DND-41 (cell line): ENCODE measurements around the gene ALG9.

Experiments used
- ATAC-seq: fragments of 200-7000 bp; cut with Tn5 transposase; 3 replicates; pipeline ENCODE4 v1.9.1; 2021; ENCODE audit warnings: low read depth; ENCODE audit not compliant: insufficient read depth
- DNase-seq: peaks from one replicate; pipeline ENCODE4 v3.0.0-alpha.2; 2020
- H2AFZ ChIP-seq: 2 replicates; pipeline ENCODE4 v1.6.0; 2012; ENCODE audit warnings: low read depth, low read length
- H3K27ac ChIP-seq: 2 replicates; pipeline ENCODE4 v1.5.1; 2012; ENCODE audit warnings: low read length, inconsistent platforms
- H3K27me3 ChIP-seq: fragments of 200-600 bp; sonication (generic); 2 replicates; pipeline ENCODE4 v1.6.0; 2012; ENCODE audit warnings: low read length, mild to moderate bottlenecking, inconsistent platforms; ENCODE audit not compliant: insufficient read depth, poor library complexity
- H3K36me3 ChIP-seq: 2 replicates; pipeline ENCODE4 v1.5.1; 2012; ENCODE audit warnings: low read length, inconsistent platforms; ENCODE audit not compliant: insufficient read depth
- H3K4me1 ChIP-seq: 2 replicates; pipeline ENCODE4 v1.5.1; 2012; ENCODE audit warnings: mild to moderate bottlenecking, low read length; ENCODE audit not compliant: insufficient read depth
- H3K4me2 ChIP-seq: 2 replicates; pipeline ENCODE4 v1.6.0; 2012; ENCODE audit warnings: mild to moderate bottlenecking, moderate library complexity, low read length, inconsistent platforms; ENCODE audit not compliant: insufficient read depth
- H3K4me3 ChIP-seq, 2 experiments: fragments of 200-600 bp in 1 of 2; shearing (Covaris generic) in 1 of 2; 2 replicates each; pipeline ENCODE4 v1.5.1; 2012 to 2016; ENCODE audit warnings: inconsistent platforms in 2 of 2, low read length in 2 of 2, mild to moderate bottlenecking in 2 of 2, low read depth in 1 of 2, moderate library complexity in 1 of 2
- H3K79me2 ChIP-seq: 2 replicates; pipeline ENCODE4 v1.6.0; 2012; ENCODE audit warnings: low read length, inconsistent platforms; ENCODE audit not compliant: insufficient read depth
- H3K9ac ChIP-seq: 2 replicates; pipeline ENCODE4 v1.6.0; 2012; ENCODE audit warnings: low read depth, mild to moderate bottlenecking, inconsistent platforms, low read length, moderate library complexity
- H3K9me3 ChIP-seq: 2 replicates; pipeline ENCODE4 v1.5.1; 2012; ENCODE audit warnings: low read length, moderate library complexity, mild to moderate bottlenecking, inconsistent platforms; ENCODE audit not compliant: insufficient read depth, severe bottlenecking
- H4K20me1 ChIP-seq: 2 replicates; pipeline ENCODE4 v1.6.0; 2012; ENCODE audit warnings: low read length; ENCODE audit not compliant: insufficient read depth
- EZH2 ChIP-seq: IDR thresholded peaks from 3 replicates; pipeline ENCODE4 v1.6.1; 2012; ENCODE audit warnings: borderline replicate concordance, low read depth, mild to moderate bottlenecking, moderate library complexity, low read length, inconsistent platforms; ENCODE audit not compliant: severe bottlenecking
- TF ChIP-seq, protein P1 (sequence below): IDR thresholded peaks from 2 replicates; pipeline ENCODE4 v1.5.1; 2012; ENCODE audit warnings: borderline replicate concordance, low read length, moderate library complexity, mild to moderate bottlenecking; ENCODE audit not compliant: poor library complexity, severe bottlenecking; ENCODE audit errors: extremely low read depth

Gene ALG9

GRCh38 chr11:111761036-111761435 is 110.3 kb downstream of the ALG9 start:
- H3K4me2 ChIP-seq, result no peak overlapping the region
- H3K9me3 ChIP-seq, result no peaks in the 10 kb centered on the region
- peaks cover 19% of the 10 kb centered on the region; the same call in 1 of the 2 replicates for H4K20me1 ChIP-seq
- H3K4me1 ChIP-seq, result peaks cover 22% of the 10 kb centered on the region
- no peak for ATAC-seq
- no peak for DNase-seq
- TF ChIP-seq, protein P1, sequence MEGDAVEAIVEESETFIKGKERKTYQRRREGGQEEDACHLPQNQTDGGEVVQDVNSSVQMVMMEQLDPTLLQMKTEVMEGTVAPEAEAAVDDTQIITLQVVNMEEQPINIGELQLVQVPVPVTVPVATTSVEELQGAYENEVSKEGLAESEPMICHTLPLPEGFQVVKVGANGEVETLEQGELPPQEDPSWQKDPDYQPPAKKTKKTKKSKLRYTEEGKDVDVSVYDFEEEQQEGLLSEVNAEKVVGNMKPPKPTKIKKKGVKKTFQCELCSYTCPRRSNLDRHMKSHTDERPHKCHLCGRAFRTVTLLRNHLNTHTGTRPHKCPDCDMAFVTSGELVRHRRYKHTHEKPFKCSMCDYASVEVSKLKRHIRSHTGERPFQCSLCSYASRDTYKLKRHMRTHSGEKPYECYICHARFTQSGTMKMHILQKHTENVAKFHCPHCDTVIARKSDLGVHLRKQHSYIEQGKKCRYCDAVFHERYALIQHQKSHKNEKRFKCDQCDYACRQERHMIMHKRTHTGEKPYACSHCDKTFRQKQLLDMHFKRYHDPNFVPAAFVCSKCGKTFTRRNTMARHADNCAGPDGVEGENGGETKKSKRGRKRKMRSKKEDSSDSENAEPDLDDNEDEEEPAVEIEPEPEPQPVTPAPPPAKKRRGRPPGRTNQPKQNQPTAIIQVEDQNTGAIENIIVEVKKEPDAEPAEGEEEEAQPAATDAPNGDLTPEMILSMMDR, result no peak
- TF ChIP-seq EZH2, result no peak
- no peak overlapping the region for H2AFZ ChIP-seq
- H3K27ac ChIP-seq, result no peak overlapping the region
- H3K4me3 ChIP-seq, result no peak overlapping the region
- peaks cover 84% of the 10 kb centered on the region for H3K36me3 ChIP-seq
- peaks cover 42% of the 10 kb centered on the region for H3K79me2 ChIP-seq
- no peaks in the 10 kb centered on the region for H3K27me3 ChIP-seq
- no peak overlapping the region for H3K9ac ChIP-seq

DNA sequence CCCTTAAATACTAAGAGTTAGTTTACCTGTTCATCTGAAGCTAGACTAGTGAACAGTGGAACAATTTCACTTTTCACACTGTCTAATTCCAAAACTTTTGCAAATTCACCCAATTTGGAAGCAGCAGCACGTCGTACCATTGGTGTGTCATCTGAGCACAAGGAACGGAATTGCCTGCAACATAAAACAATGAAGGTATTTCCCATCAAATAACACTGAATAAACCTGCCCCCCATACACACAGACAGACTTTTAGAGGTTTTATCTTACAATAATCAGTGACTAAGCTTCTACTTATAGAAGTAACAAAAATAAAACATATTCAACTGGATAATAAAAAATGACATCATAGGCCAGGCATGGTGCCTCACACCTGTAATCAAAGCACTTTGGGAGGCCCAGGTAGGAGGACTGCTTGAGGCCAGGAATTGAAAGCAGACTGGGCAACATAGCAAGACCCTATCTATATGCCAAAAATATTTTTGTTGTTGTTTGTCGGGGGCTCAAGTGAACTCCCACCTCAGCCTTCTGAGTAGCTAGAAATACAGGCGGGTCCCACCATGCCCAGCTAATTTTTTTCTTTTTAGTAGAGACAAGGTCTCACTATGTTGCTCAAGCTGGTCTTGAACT is 111.5 kb downstream of the ALG9 start:
- H3K36me3 ChIP-seq, result peaks cover 89% of the 10 kb centered on the region
- H3K79me2 ChIP-seq, result peaks cover 30% of the 10 kb centered on the region

GRCh38 chr11:111759376-111759775 is 112.0 kb downstream of the ALG9 start:
- H3K79me2 ChIP-seq, result peaks cover 25% of the 10 kb centered on the region
- H3K4me1 ChIP-seq, result peaks cover 13% of the 10 kb centered on the region
- DNase-seq (no peak), ATAC-seq (no peak)
- TF ChIP-seq, protein P1, result no peak
- TF ChIP-seq EZH2, result no peak
- H4K20me1 ChIP-seq, result peaks cover 15% of the 10 kb centered on the region; the same call in 1 of the 2 replicates
- H3K36me3 ChIP-seq, result peaks cover 90% of the 10 kb centered on the region
- H3K4me2 ChIP-seq, result no peak overlapping the region
- no peak overlapping the region for H3K9ac ChIP-seq
- no peak overlapping the region for H2AFZ ChIP-seq
- no peak overlapping the region for H3K27ac ChIP-seq
- H3K9me3 ChIP-seq, result no peaks in the 10 kb centered on the region
- H3K4me3 ChIP-seq, result no peak overlapping the region
- H3K27me3 ChIP-seq, result no peaks in the 10 kb centered on the region

More for the DNA sequence above, 111.5 kb downstream of the ALG9 start:
- H3K9ac ChIP-seq, result no peak overlapping the region
- DNase-seq (no peak), ATAC-seq (no peak)
- no peaks in the 10 kb centered on the region for H3K27me3 ChIP-seq
- TF ChIP-seq EZH2, result no peak
- TF ChIP-seq, protein P1, result no peak
- H4K20me1 ChIP-seq, result peaks cover 19% of the 10 kb centered on the region; the same call in 1 of the 2 replicates
- no peak overlapping the region for H3K27ac ChIP-seq
- no peak overlapping the region for H3K4me3 ChIP-seq
- no peaks in the 10 kb centered on the region for H3K9me3 ChIP-seq
- peaks cover 18% of the 10 kb centered on the region for H3K4me1 ChIP-seq
- no peak overlapping the region for H3K4me2 ChIP-seq
- no peak overlapping the region for H2AFZ ChIP-seq
